MV-4-11 (cell line): ENCODE measurements around the gene C12orf42.
A peak's percentile ranks its signal among the peaks of the same experiment; 100 is the strongest.

Source experiments
- DNase-seq: peaks from one replicate; lab custom pipeline; 2025; lab: John Stamatoyannopoulos, UW

C12orf42 gene

DNA sequence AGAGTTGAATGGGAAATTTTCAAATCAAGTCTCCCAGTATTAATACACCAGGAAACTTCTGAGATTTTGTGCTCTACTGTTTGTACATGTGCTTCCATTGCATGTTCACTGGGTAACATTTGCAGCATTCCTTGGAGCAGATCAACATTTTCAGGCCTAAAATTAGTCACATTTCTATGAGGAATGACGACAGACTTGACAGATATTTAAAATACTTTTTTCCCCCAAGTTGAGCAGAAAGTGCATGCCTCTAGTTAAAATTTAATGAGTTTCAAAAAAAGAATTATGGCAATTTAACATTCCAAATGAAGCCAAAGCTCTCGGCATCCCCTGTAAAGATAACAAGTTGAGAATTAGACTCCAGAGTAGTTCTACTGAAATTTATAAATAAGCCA is 72.3 kb downstream of the C12orf42 start:
- DNase-seq, result no peak

DNA sequence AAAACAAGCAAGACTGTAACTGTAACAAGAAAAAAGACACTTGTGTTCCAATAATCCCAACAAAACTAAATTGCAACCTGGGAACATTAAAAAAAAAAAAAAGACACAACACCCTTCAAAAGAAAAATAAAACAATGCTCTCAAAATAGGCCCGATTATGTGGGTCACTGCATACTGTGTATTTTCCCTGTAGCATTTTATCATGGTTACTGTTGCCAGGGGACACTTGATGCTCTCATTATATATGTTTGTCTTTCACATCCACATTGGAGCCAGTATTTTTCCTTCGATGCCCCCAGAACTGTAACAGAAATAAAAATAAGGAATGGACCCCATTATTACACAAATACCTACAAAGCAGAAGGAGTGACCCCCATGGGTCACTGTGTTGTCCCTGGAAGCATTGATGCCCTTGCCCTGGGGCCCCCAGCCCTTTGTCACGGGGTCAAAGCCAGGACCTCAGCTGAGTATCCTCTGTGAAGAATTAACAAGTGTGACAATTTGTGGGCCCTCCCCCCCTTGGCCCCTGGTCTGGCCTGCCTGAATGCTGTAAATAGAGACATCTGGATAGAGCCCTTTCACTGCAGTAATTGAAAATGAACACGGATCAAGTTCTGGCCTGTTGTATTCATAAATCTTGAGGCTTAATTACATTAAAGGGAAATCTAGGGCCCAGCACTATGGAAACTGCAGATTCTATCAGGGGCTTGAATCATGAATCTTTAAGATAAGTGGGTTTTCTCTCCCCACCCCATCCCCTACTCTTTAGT is 72.8 kb downstream of the C12orf42 start:
- no peak for DNase-seq

DNA sequence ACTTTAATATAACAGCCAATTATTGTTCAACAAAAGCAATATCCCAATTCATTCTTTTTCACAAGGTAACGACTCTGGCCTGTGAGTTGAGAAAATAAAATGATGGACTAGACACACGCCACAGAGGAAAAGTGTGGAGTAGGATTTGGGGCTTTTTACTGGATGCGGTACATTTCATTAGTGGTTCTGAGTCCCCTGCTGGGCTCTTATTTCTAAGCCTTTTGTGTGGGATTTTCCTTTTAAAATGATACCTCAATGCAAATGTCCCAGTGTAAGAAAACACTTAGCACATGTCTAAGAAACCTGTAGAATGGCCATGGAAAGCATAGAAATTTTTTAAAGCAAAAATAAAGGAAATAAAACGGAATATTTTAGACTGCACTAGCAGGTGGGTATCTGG is 73.4 kb downstream of the C12orf42 start:
- no peak for DNase-seq

- DNase-seq, result no peak
Measured at GRCh38 chr12:103421402-103421801, 74.4 kb downstream of the C12orf42 start.

- DNase-seq, result no peak
Measured at GRCh38 chr12:103415681-103416080, 80.1 kb downstream of the C12orf42 start.

- no peak for DNase-seq
Measured at GRCh38 chr12:103401421-103401820, 94.3 kb downstream of the C12orf42 start.

DNA sequence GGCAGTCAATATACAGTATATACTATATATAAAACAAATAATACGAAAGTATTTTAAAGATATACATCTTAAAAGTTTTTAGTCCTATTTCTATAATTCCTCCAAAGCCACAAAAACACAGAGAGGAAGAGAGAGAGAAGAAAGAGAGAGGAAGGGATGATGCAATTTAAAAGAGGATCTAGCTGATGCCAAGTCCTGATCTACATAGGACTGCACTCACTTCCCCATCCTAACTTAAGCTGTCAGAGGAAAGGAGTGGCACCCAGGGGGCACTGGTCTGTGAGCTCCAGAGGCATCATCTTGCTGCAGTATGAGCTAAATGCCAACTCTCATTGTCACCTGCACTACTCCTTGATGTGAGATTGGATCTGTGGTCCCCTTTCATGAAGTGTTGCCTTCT is 95.8 kb downstream of the C12orf42 start:
- peak; percentile 90 for DNase-seq

- DNase-seq, result no peak
Measured at GRCh38 chr12:103397536-103397935, 98.2 kb downstream of the C12orf42 start.

- DNase-seq, result no peak
Measured at GRCh38 chr12:103392722-103393121, 103.0 kb downstream of the C12orf42 start.

DNA sequence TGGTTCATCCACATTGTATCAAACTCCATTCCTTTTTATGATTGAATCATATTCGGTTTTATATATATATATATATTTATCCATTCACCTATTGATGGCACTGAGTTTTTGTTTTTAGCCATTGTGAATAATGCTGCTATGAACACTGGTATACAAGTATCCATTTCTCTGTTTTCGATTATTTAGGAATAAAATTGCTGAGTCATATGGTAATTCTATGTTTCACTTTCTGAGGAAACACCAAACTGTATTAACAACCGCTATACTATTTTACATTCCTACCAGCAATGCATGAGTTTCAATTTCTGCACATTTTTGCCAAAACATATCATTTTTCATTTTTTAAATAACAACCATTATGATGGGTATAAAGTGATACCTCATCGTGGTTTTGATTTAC is 104.7 kb downstream of the C12orf42 start:
- no peak for DNase-seq

- no peak for DNase-seq
Measured at GRCh38 chr12:103387385-103387784, 108.4 kb downstream of the C12orf42 start.

DNA sequence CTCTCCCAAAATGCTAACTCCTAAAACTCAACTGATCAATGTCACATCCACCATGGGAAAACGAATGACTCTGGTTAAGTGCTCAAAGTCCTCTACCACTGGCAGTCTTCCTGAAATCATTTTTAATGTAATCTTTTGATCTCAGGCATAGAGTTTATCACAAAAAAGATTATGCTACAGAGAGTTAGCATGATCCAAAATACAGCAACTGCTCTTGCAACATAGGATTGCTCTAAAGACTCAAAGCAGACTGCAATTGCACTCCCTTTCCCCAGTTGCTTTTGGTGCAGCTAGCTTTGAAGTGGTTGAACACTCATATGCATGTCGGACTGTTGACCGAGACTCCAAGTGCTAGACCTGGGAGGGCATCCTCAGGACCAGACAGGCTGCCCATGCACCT is 109.3 kb downstream of the C12orf42 start:
- DNase-seq, result no peak

GRCh38 chr12:103382736-103383346 is 112.9 kb downstream of the C12orf42 start:
- DNase-seq, result no peak

DNA sequence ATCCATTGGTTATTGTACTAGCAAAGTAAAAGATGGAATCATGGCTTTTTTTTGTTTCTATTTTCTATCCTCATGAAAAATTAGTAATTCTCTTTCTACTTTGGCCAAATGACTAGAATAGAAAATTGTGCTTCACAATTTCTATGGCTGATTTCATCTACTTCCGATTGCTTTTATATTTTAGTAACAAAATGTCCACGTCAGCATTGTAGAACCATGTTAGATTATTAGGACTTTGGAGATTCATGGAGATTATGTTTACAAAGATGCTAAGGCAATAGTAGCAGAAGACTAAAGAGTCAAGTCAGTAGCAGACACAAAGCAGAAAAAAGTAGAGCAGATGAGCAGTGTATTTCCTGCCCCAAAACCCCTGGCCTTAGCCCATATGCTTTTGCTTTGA is 113.6 kb downstream of the C12orf42 start:
- no peak for DNase-seq

DNA sequence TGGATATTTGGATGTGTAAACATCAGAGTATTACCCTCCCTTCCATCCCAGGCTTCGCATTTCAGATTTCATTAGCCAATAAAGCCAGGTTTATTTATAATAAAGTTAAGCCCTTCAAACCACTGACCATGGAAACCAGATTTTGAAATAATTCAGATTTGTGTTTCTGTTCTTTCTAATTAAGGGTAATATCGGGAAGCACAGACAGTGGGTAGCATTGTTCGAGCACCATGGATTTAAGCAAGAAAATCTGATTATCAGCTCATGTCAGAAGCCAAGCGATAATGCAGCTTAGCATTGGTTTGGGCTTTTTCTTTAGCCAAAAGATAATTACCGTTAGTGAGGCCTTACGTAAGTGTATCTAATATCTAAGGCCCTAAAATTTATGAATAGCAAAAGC is 116.1 kb downstream of the C12orf42 start:
- DNase-seq, result no peak

DNA sequence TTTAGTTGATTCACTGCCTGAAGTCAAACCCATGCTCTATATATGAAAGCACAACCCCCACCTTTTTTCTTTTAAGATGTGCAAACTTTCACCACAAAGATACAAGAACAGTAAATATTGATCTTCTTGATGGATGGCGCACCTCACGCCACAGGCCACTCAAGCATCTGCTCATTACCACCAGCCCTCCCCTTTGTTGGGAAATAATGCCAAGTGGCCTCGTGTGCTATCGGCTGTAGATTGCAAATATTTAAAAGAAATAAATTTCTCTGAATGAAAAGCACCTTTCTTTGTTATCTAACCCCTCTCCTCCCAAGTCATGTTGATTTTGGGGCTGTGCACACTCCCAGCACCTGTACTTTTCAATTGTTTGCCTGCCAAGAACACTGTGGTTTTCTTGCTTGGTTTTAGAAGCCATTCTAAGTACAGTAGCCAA is 122.7 kb downstream of the C12orf42 start:
- DNase-seq, result no peak

DNA sequence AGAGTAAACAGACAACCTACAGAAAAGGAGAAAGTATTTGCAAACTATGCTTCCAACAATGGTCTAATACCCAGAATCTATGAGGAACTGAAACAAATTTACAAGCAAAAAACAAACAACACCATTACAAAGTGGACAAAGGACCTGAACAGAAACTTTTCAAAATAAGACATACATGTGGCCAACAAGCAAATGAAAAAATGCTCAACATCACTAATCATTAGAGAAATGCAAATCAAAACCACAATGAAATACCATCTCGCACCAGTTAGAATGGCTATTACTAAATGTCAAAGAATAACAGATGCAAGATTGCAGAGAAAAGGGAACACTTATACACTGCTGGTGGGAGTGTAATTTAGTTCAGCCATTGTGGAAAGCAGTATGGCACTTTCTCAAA is 125.8 kb downstream of the C12orf42 start:
- no peak for DNase-seq

- DNase-seq, result no peak
Measured at GRCh38 chr12:103368167-103368566, 127.6 kb downstream of the C12orf42 start.

DNA sequence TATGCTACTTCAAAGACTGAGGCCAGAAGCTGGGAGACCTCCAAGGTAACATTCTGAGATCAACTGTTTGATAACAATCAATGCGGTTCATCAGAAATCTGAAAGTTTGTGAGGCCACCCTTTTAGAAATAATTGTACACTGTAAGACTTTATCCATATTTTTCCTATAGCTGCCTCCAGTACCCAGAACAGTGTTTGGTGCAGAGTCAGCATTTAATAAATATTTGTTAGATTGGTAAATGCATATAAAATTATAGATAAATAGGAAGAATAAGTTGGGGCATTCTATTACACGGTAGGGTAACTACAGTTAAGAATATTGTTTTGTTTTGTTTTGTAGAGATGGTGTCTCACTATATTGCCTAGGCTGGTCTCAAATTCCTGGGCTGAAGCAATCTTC is 141.4 kb downstream of the C12orf42 start:
- DNase-seq, result no peak

- no peak for DNase-seq
Measured at GRCh38 chr12:103353913-103354312, 141.9 kb downstream of the C12orf42 start.

GRCh38 chr12:103350116-103350515 is 145.7 kb downstream of the C12orf42 start:
- no peak for DNase-seq

- no peak for DNase-seq
Measured at GRCh38 chr12:103348935-103349334, 146.8 kb downstream of the C12orf42 start.

- no peak for DNase-seq
Measured at GRCh38 chr12:103336940-103337339, 158.8 kb downstream of the C12orf42 start.

DNA sequence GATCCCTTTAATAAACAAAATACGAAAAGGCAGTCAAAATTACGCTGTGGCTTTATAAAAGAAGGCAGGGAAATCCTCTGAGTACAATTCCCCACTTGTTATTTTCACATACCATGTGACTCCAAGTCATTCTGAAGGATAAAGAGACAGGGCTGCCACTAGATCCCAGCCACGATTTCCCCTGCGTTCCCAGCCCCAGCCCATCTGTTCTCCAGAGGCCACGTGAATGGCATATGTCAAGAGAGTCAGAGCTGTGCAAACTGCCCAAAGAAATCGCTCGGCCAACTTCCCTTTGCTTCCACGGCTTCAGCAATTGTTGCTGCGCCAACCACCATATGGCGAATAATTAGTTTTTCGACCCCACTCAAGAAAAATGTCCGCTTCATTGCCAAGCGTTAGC is 161.3 kb downstream of the C12orf42 start:
- no peak for DNase-seq
